ENCODE measurements around the gene AGBL2.
"Not testable (repeated sequence)": the region's sequence is repeated elsewhere in the genome, so short reads cannot be mapped to it uniquely, and the experiment has no call there.

- not testable (repeated sequence) for TF ChIP-seq CTCF, POLR2A, POLR2AphosphoS5 (IDR thresholded peaks at IDR 0.05)
Measured at GRCh38 chr11:47640506-47640905, 74.7 kb downstream of the AGBL2 start.
